A549 (cell line): ENCODE data around the gene DSCAM.

Experiments used
- ATOH8 ChIP-seq: fragments of 250-450 bp; sonication (Bioruptor Pico); IDR thresholded peaks from 2 replicates; pipeline ENCODE4 v1.5.0; 2020; ENCODE audit warnings: low read depth, mild to moderate bottlenecking, moderate library complexity
- BHLHE40 ChIP-seq: IDR thresholded peaks from 2 replicates; pipeline ENCODE4 v1.6.1; 2012; ENCODE audit warnings: low read depth, low read length, inconsistent platforms
- CBX8 ChIP-seq: fragments of 200-600 bp; sonication (generic); IDR thresholded peaks from 2 replicates; pipeline ENCODE4 v1.6.1; 2016
- CTCF ChIP-seq: fragments of >200 bp; sonication (Bioruptor Twin); formaldehyde crosslinking; IDR thresholded peaks from 3 replicates; pipeline ENCODE4 v1.5.1; 2016
- EP300 ChIP-seq, 2 experiments: fragments of >200 bp; sonication (Bioruptor Twin); formaldehyde crosslinking; IDR thresholded peaks; 2 replicates in 1 of 2; 3 replicates in 1 of 2; pipeline ENCODE4 v1.6.1; 2016 to 2017
- KDM1A ChIP-seq: fragments of 200-600 bp; sonication (generic); IDR thresholded peaks from 2 replicates; pipeline ENCODE4 v1.6.1; 2016; ENCODE audit warnings: low read depth, mild to moderate bottlenecking
- MAFK ChIP-seq: fragments of 450-650 bp; IDR thresholded peaks from 2 replicates; pipeline ENCODE4 v1.6.1; 2014; ENCODE audit not compliant: partially characterized antibody
- PBX3 ChIP-seq: IDR thresholded peaks from 2 replicates; pipeline ENCODE4 v1.6.1; 2012
- POLR2A ChIP-seq: IDR thresholded peaks from 2 replicates; pipeline ENCODE4 v1.6.1; 2012; ENCODE audit warnings: mild to moderate bottlenecking, low read length
- RAD21 ChIP-seq, 2 experiments: fragments of >200 bp in 1 of 2; sonication (Bioruptor Twin) in 1 of 2; formaldehyde crosslinking in 1 of 2; IDR thresholded peaks in 1 of 2; conservative IDR thresholded peaks in 1 of 2; 2 replicates in 1 of 2; 3 replicates in 1 of 2; pipeline ENCODE4 v1.6.1; 2012 to 2018; ENCODE audit warnings: inconsistent platforms in 1 of 2
- RFX5 ChIP-seq: fragments of 450-650 bp; IDR thresholded peaks from 2 replicates; pipeline ENCODE4 v1.7.1; 2014; ENCODE audit warnings: antibody characterized with exemption, mild to moderate bottlenecking, moderate library complexity
- SMC3 ChIP-seq: fragments of >200 bp; sonication (Bioruptor Twin); formaldehyde crosslinking; IDR thresholded peaks from 3 replicates; pipeline ENCODE4 v1.6.1; 2018; ENCODE audit warnings: inconsistent platforms
- TP53 ChIP-seq: fragments of 250-450 bp; sonication (Bioruptor Pico); IDR thresholded peaks from 2 replicates; pipeline ENCODE4 v1.5.0; 2021; ENCODE audit warnings: mild to moderate bottlenecking, moderate library complexity

GRCh38 chr21:40372506-40372905 is 474.5 kb downstream of the DSCAM start:
- TF ChIP-seq KDM1A (no peak), RAD21 (conservative IDR thresholded peaks at IDR 0.05 in 1 of 2, IDR thresholded peaks at IDR 0.05 in 1 of 2) (no peak), CTCF (no peak), BHLHE40 (no peak), POLR2A (no peak), CBX8 (no peak), MAFK (no peak), TP53 (CRISPR knock-in tag) (no peak), RFX5 (no peak), ATOH8 (CRISPR knock-in tag) (no peak), EP300 (IDR thresholded peaks at IDR 0.05) (no peak), SMC3 (no peak), PBX3 (no peak)
